SW 1271 (cell line): Measurements from ENCODE around the gene HLX.

Experiments used
- DNase-seq, 2 experiments: peaks; one replicate each; lab custom pipeline; 2025; lab: John Stamatoyannopoulos, UW

HLX gene

GRCh38 chr1:220925707-220926106 is 46.5 kb downstream of the HLX start:
- no peak for DNase-seq

- no peak for DNase-seq
These were observed 46.9 kb downstream of the HLX start for GRCh38 chr1:220926146-220926545.

- DNase-seq: no peak
These were observed 48.2 kb downstream of the HLX start for GRCh38 chr1:220927442-220927841.

- DNase-seq: no peak
These were observed 49.1 kb downstream of the HLX start for GRCh38 chr1:220928320-220928719.

- DNase-seq: no peak
These were observed 49.6 kb downstream of the HLX start for GRCh38 chr1:220928725-220929300.

GRCh38 chr1:220929304-220929703 is 50.1 kb downstream of the HLX start:
- no peak for DNase-seq
